ENCODE results near the gene KRABD2.
"Not testable (repeated sequence)": the region's sequence is repeated elsewhere in the genome, so short reads cannot be mapped to it uniquely, and the experiment has no call there.

DNA sequence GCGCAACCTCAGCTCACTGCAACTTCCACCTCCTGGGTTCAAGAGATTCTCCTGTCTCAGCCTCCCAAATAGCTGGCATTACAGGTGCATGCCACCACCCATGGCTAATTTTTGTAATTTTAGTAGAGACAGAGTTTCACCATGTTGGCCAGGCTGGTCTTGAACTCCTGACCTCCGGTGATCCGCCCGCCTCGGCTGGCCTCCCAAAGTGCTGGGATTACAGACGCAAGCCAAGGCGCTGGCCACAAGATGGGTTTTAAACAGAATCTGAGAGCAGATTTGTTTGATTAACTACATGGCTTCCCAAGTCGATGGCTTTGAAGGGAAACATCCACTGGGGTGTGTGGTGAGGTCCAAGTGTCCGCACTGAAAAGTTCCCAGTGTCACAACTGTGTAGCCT lies 18.0 kb upstream of the KRABD2 start:
- not testable (repeated sequence) for TF ChIP-seq EZH2 (IDR thresholded peaks at IDR 0.05; ENCODE audit: borderline replicate concordance, low read depth, low read length, severe bottlenecking)
- TF ChIP-seq, protein P1, sequence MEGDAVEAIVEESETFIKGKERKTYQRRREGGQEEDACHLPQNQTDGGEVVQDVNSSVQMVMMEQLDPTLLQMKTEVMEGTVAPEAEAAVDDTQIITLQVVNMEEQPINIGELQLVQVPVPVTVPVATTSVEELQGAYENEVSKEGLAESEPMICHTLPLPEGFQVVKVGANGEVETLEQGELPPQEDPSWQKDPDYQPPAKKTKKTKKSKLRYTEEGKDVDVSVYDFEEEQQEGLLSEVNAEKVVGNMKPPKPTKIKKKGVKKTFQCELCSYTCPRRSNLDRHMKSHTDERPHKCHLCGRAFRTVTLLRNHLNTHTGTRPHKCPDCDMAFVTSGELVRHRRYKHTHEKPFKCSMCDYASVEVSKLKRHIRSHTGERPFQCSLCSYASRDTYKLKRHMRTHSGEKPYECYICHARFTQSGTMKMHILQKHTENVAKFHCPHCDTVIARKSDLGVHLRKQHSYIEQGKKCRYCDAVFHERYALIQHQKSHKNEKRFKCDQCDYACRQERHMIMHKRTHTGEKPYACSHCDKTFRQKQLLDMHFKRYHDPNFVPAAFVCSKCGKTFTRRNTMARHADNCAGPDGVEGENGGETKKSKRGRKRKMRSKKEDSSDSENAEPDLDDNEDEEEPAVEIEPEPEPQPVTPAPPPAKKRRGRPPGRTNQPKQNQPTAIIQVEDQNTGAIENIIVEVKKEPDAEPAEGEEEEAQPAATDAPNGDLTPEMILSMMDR (IDR thresholded peaks at IDR 0.05; ENCODE audit: borderline replicate concordance, extremely low read depth, low read length, poor library complexity, severe bottlenecking): not testable (repeated sequence)
